HG02884 (cell line): ENCODE data around the gene SPRED3.
"Not testable (repeated sequence)": the region's sequence is repeated elsewhere in the genome, so short reads cannot be mapped to it uniquely, and the experiment has no call there.

Source experiments
- ATAC-seq: cut with Tn5 transposase; IDR thresholded peaks from one replicate; pipeline ENCODE4 v1.9.1; 2021; ENCODE audit warnings: mild to moderate bottlenecking, moderate library complexity; ENCODE audit not compliant: unreplicated experiment

SPRED3 gene, protein sequence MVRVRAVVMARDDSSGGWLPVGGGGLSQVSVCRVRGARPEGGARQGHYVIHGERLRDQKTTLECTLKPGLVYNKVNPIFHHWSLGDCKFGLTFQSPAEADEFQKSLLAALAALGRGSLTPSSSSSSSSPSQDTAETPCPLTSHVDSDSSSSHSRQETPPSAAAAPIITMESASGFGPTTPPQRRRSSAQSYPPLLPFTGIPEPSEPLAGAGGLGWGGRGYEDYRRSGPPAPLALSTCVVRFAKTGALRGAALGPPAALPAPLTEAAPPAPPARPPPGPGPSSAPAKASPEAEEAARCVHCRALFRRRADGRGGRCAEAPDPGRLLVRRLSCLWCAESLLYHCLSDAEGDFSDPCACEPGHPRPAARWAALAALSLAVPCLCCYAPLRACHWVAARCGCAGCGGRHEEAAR

DNA sequence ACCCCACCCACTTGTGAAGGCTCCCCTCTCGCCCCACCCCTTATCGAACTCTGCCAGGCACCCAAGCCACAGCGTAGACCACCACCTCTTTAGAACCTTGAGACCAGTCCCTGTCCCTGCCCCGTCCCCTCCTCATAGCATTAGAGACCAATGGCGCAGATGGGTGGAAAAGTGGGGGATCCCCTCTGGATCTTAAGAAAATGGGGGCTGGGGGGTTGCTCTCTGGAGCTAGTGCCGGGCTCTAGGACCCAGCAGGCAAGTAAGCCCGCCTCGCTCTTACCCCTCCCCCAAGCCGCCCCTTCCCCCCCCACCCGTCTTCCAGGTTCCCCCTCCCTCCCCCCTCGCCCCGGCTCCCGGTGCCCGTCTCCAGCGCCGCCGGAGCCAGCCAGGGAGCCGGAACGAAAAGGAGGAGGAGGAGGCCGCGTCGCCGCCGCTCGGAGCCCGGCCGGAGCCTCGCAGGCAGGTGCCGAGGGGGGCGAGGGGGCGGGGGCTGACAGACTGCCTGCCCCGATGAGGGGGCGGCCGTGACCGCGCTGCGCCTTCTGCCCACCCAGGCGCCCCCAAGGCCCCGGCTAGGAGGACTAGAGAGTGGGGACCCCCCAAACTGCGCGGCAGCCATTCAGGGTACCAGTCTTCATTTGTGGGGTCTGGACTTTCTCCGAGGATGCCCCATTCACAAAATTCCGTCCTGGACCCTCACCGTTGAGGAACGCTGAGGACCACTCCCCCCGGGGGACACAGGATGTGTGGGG is at the start of gene SPRED3:
Gene SPRED3, plus strand, starts transcription at position 349 of the 752 bp plus-strand sequence. CDS start 1,606 bp downstream, outside the sequence.
- no peak for ATAC-seq

DNA sequence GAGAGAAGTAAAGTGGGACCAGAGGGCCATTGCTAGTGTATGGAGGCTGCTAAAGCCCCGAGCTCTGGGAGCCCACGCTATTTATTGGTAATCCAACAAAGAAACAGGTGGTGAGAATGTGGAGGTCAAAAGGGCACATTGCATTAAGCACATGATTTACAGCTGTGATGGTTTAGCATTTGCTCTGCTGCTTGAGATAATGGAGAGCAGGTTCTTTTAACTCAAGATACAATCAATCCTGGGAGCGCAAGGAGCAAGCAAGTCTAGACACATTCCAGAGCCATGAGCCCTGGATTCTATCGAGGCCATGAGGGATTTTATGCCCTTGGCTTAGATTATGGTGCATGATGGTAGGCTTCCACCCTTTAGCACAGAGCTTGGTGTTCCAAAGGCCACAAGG is 49.5 kb upstream of the SPRED3 start:
- ATAC-seq = not testable (repeated sequence)

DNA sequence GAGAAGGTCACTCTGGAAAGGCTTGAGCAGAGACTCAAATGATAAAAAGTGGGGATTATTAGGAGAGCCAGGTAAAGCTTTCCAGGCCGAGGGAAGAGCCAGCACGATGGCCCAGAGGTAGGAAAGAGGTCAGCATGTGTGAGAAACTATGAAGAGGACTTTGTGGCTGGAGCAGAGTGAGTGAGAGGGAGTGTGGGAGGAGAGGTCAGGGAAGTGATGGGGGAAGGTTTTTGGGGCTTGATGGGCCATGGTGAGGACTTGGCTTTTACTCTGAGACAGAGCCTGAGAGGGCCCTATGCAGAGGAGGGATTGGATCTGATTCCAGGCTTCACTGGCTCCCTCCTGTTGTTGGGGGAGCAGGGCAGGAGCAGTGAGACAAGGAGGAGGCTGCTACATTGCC is 47.6 kb upstream of the SPRED3 start:
- ATAC-seq = no peak

DNA sequence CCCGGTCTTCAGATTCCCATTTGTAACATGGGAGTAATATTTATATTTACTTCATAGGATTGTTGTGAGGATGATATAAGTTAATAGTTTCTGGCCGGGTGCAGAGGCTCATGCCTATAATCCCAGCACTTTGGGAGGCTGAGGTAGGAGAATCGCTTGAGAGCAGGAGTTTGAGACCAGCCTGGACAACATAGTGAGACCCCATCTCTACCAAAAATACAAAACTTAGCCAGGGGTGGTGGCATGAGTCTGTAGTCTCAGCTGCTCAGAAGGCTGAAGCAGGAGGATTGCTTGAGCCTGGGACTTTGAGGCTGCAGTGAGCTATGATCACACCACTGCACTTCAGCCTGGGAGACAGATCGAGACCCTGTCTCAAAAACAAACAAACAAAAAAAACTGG is 41.7 kb upstream of the SPRED3 start:
- no peak for ATAC-seq

DNA sequence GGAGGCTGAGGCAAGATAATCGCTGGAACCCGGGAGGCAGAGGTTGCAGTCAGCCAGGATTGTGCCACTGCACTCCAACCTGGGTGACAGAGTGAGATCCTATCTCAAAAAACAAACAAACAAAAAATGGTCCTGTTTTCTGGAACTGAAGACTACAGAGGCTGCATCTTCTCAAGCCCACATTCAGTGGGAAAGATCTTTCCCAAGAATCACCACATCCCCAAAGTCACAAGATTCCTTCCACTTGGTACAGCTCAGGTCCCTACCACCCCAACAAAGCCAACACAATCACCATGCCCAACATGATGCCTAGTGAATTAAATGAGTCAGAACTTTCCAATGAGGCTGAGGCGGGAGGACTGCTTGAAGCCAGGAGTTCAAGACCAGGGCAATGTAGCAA is 37.6 kb upstream of the SPRED3 start:
- ATAC-seq = no peak

DNA sequence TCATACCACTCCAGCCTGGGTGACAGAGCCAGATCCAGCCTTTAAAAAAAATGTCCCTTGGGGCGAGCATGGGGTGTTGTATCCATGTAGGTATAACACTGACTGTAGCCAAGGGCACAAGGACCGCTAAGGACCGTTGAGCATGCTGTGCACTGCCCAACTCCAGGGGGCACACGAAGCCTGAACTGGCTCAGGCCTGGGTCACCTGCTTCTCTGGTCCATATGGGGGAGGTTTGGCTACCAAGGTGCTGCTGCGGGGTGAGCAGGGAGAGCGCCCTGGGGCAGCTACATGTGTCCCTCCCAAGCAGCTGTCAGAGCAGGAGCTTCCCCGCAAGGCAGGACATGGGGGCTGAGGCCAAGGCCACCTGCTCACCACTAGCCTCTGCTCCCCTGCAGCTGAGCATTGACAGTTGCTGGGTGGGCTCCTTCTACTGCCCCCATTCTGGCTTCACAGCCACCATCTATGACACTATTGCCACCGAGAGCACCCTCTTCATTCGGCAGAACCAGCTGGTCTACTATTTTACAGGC is 36.6 kb upstream of the SPRED3 start:
- no peak for ATAC-seq

DNA sequence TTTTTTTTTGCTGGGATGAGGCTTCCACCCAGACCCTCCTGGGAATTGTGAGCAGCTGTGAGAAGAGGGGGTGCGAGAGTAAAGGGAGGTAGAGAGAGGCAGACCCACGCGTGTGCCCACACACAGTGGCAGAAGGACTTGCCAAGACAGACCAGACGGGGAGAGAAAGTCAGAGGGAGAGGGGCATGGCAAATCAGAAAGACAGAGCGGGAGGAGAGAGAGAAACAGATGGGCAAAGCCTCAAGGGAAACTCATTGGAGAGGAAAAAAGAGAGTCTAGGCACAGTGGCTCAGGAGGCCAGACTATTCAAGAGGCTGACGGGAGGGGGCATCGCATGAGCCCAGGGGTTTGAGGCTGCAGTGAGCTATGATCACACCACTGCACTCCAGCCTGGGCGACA is 35.9 kb upstream of the SPRED3 start:
- no peak for ATAC-seq

DNA sequence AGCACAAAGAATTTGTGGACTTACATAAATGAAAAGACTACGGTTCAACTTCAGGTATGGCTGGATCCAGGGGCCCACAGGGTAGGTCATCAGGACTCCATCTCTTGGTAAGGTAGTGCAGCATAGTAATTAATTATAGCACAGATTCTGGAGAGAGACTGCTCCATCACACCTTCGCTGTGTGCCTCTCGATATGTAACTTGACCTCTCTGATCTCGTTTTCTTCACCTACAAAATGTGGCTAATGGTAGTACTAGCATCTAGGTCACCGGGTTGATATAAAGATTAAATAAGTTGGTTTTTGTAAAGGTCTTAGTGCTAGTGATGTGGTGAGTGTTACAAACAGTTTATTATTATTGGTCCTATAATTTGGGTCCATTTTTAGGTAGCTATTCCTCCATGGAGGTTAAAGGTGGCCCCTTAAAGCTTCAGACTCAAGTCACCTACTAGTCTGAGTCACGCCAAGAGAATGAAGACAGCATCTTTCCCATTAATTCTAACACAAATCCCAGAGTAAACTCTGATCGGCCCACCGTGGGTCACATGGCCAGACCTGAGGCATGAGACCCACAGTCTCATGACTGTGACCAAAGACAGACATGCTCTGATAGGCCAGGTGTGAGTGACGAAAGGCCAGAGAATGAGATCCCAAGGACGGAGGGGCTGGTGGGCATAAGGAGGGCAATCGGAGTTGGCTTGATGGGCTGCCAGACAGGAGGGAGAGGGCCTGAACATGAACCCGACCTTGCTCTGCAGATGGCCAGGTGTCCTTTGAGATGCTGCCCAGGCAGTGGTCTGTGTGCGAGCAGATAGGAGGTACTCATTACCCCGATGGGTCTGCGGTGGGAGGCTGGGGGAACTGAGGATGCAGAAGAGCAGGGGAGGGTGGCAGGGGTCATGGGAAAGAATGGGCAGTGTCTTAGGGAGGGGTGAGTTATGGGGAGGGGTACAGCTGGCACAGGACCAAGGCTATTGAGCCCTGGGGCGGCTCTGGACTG is 32.5 kb upstream of the SPRED3 start:
- no peak for ATAC-seq

DNA sequence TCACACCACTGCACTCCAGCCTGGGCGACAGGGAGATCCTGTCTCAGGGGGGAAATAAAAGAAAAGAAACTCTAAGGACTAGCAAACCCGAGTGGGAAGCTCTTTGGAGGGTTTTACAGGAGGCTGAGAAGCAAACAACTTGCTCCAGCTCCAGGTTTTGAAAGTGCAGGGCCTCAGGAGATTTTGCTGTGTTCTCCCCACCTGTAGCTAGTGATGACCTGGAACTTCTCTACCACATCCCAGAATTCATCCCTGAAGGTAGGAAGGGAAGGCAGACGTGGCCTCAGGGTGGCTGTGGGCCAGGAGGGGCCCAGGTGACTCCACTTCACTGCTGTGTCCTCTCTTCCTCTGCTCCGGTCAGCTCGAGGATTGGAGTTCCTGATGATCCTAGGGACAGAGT is 30.4 kb upstream of the SPRED3 start:
- ATAC-seq = no peak

DNA sequence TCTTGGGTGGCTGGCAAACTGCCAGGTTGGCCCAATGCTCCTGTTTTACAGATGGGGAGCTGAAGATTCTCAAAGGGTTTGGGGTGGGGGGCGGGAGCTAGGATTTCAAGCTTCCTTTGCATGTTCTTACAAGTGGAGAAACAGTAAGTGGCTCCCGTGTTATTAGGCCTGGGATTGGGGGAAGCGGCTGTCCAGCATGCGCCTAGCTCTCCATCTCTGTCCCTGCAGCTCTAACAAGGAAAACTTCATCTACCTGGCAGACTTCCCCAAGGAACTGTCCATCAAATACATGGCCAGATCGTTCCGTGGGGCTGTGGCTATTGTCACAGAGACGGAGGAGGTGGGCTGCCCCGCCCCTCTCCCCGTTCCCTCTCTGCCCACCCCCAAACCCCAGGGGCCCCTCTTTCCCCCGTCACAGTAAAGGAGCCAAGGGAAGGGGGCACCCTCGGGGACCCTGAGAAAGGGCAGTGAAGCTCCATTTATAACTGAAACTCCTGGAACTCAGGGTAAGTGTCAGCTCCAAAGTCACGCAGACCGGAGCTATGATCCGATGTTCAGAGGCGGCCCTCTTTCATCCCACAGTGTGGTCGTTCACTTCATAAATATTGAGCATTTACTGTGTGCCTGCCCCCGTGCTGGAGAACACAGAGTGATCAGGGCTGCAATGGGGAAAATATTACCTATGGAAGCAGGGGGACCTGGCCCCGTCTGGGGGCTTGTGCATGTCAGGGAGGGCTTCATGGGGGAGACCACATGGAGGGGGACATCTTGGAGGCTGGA is 29.1 kb upstream of the SPRED3 start:
- no peak for ATAC-seq

DNA sequence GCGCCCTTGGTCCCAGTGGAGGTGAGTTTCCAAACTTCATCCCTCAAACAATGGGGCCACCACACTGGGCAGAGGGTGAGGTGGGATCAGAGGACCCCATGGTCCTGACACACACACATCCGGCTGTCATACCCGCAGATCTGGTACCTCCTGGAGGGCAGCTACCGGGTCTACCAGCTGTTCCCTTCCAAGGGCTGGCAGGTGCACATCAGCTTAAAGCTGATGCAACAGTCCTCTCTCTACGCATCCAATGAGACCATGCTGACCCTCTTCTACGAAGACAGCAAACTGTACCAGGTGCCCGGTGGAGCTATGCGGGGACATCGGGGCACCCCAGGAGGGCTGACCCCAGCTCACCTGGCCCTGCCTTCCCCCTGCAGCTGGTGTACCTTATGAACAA is 28.1 kb upstream of the SPRED3 start:
- ATAC-seq = no peak

DNA sequence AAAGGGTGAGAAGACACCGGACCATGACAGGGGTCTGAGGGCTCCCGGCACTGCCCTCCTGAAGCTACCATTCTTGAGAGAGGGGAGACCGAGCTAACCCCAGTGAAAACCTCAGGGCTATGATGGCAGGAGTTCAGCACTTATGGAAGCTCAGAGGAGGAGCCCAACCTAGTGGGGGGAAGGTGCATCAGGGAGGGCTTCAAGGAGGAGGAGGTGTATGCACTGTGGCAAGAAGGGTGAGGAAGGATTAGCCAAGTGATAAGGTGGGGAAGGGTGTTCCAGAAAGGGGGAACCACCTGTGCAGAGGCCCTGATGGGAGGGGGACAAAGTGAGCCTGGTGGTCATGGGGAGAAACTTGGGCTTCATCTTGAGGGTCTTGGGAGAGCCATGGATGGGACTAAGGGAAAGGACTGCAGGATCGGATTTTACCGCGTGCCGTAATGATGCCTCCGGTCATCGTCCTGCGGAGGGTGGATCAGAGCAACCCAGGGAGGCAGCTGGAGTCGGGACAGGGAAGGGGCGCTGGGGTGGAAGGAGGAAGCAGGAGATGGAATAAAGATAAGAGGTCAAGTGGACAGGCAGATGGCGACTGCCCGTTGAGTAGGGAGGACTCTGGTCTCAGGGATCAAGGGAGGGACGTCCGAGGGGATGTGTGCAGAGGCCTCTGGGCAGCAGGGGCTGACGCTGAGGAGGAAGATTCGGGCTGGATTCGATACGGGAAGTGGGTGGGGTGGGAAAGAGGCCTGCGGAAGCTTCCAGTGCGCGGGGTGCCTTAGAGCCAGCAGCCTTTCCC is 27.5 kb upstream of the SPRED3 start:
- no peak for ATAC-seq

DNA sequence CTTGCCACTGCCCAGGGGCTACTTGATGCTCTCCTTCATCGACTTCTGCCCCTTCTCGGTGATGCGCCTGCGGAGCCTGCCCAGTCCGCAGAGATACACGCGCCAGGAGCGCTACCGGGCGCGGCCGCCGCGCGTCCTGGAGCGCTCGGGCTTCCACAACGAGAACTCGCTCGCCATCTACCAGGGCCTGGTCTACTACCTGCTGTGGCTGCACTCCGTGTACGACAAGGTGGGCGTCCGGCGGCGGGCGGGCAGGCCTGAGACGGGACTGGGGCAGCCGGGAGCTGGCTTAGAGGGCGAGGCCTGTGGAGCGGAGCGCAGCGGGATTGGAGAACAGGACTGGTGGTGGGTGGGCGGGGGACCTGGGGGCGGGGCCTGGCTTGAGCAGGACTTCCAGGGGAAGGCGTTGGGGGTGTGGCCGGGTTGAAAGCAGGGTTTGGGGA is 26.8 kb upstream of the SPRED3 start:
- peak; percentile 48 for ATAC-seq

DNA sequence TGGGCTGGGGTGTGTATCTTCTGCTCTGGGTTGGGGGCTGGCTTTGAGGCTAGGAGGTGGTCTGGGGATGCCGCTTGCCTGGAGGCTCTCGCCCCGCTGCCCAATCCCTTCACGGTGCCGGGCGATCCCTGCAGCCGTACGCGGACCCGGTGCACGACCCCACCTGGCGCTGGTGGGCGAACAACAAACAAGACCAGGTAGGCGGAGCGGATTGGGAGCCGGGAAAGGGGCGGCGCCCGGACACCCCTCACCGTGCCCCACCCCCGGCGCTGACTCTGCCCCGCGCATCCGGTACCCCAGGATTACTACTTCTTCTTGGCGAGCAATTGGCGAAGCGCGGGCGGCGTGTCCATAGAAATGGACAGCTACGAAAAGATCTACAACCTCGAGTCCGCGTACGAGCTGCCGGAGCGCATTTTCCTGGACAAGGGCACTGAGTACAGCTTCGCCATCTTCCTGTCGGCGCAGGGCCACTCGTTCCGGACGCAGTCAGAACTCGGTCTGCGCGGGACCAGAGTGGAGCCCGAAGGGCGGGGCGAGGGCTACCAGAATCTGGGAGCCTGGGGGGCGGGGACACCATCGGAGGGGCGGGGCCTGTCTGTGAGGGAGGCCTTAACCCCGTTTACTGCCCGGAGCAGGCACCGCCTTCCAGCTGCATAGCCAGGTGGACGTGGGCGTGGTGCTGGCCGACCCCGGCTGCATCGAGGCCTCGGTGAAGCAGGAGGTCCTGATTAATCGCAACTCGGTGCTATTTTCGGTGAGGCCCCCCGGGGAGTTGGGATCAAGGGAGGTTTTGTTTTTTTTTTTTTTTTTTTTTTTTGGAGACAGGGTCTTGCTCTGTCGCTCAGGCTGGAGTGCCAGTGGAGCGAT is 26.2 kb upstream of the SPRED3 start:
- ATAC-seq = peak; percentile 33

DNA sequence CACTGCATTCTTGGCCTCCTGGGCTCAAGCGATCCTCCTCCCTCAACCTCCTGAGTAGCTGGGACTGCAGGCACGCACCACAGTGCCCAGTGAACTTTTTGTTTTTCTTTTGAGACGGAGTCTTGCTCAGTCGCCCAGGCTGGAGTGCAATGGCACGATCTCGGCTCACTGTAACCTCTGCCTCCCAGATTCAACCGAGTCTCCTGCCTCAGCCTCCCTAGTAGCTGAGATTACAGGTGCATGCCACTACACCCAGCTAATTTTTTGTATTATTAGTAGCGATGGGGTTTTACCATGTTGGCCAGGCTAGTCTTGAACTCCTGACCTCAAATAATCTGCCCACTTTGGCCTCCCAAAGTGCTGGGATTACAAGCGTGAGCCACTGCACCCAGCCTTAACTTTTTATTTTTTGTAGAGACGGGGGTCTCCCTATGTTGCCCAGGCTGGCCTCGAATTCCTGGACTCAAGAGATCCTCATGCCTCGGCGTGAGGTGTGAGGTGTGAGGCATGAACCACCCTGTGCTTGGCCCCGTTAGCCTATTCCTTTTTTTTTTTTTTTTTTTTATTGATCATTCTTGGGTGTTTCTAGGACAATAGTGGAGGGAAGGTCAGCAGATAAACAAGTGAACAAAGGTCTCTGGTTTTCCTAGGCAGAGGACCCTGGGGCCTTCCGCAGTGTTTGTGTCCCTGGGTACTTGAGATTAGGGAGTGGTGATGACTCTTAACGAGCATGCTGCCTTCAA is 25.4 kb upstream of the SPRED3 start:
- ATAC-seq = not testable (repeated sequence)

DNA sequence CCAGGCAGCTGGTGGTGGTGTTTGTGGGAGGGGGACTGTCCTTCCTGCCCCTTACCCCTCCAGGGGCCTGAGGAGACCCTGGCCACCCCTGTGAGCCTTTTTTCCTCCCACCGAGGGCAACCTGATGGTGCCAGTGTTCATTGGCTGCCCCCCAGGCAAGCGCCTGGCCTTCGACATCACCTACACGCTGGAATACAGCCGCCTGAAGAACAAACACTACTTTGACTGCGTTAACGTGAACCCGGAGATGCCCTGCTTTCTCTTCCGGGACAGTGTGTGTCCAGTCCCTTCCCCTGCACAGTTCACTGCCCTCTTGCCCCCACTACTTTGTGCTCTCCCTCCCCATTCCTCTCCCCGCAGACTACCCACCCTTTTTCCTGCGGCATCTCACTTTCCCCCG is 21.5 kb upstream of the SPRED3 start:
- no peak for ATAC-seq

DNA sequence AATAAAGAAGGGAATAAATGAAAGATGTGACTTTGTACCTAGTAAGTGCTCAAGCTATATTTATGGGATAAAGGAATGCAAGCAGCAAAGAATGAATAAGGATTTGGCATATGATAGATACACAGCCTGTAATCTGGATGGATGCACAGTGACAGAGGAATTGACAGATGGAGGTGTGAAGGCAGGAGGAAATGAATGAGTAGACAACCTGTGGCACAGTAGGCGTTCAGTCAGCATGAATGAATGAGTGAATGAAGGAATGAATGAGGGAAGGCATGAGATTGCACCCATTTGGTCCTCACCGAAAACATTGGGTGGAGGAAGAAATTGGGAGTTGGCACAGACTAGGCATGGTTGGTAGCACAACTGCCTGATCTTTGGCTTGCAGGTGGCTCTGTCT is 18.9 kb upstream of the SPRED3 start:
- ATAC-seq = no peak

DNA sequence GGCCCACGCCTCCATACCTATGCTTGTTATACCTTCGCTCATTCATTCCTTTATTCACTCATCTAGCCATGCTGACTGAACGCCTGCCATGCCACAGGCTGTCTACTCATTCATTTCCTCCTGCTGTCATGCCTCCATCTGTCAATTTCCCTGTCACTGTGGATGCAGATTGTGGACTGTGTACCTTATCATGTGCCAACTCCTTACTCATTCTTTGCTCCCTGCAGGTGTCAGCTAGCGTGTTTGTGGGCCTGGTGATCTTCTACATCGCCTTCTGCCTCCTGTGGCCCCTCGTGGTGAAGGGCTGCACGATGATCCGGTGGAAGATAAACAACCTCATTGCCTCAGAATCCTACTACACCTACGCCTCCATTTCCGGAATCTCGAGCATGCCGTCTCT is 18.2 kb upstream of the SPRED3 start:
- no peak for ATAC-seq
